GM12878 (cell line): Measurements from ENCODE around the gene COL19A1. TPM values are rescaled to one million over a fixed set of nuclear protein-coding genes. Genes with fewer than 3 reads are reported as not detected.

ENCODE experiments used
- EGR1 ChIP-seq, 2 experiments: IDR thresholded peaks; 1 replicate in 1 of 2; 2 replicates in 1 of 2; pipeline ENCODE4 v1.6.1; 2011 to 2012; ENCODE audit warnings: low read depth in 2 of 2, low read length in 2 of 2, borderline replicate concordance in 1 of 2, mild to moderate bottlenecking in 1 of 2, moderate library complexity in 1 of 2
- FOXM1 ChIP-seq: IDR thresholded peaks from 2 replicates; pipeline ENCODE4 v1.6.1; 2012; ENCODE audit warnings: low read depth, mild to moderate bottlenecking, inconsistent platforms, low read length, moderate library complexity
- HDAC6 ChIP-seq: fragments of 200-600 bp; sonication (generic); IDR thresholded peaks from one replicate; pipeline ENCODE4 v1.8.0; 2017; ENCODE audit warnings: antibody characterized with exemption; ENCODE audit not compliant: unreplicated experiment
- JUND ChIP-seq: IDR thresholded peaks from 2 replicates; pipeline ENCODE4 v1.6.1; 2012; ENCODE audit warnings: low read depth, mild to moderate bottlenecking, low read length, improper control_type of control experiment, moderate library complexity
- MEF2A ChIP-seq: IDR thresholded peaks from 2 replicates; pipeline ENCODE4 v1.6.1; 2011; ENCODE audit warnings: low read depth, mild to moderate bottlenecking, low read length, moderate library complexity; ENCODE audit not compliant: insufficient read depth
- NFXL1 ChIP-seq: fragments of 450-650 bp; IDR thresholded peaks from 2 replicates; pipeline ENCODE4 v1.6.1; 2017; ENCODE audit warnings: antibody characterized with exemption, mild to moderate bottlenecking, borderline replicate concordance
- POU2F2 ChIP-seq: IDR thresholded peaks from 3 replicates; pipeline ENCODE4 v1.6.1; 2011; ENCODE audit warnings: low read depth, mild to moderate bottlenecking, low read length, borderline replicate concordance
- RB1 ChIP-seq: fragments of 450-650 bp; formaldehyde crosslinking; IDR thresholded peaks from 2 replicates; pipeline ENCODE4 v1.6.1; 2017; ENCODE audit warnings: mild to moderate bottlenecking, borderline replicate concordance
- SMAD1 ChIP-seq: fragments of 450-650 bp; IDR thresholded peaks from 2 replicates; pipeline ENCODE4 v1.6.1; 2018; ENCODE audit warnings: mild to moderate bottlenecking, low read depth; ENCODE audit not compliant: partially characterized antibody
- YBX1 ChIP-seq: fragments of 450-650 bp; IDR thresholded peaks from 2 replicates; pipeline ENCODE4 v1.6.1; 2016; ENCODE audit warnings: antibody characterized with exemption
- ZNF384 ChIP-seq: IDR thresholded peaks from 2 replicates; pipeline ENCODE4 v1.6.1; 2012; ENCODE audit warnings: low read depth, mild to moderate bottlenecking, low read length, improper control_type of control experiment, borderline replicate concordance
- polyA plus RNA-seq, 11 experiments: library from polyadenylated mRNA; depleted of rRNA in 4 of 11; unstranded in 6 of 11; stranded (reverse) in 5 of 11; fragments of >200 nt; fragmentation: Nextera tagmentation in 4 of 11; fragmentation: Illumina TruSeq in 1 of 11; extraction: Ambion mirVana in 4 of 11; extraction: Trizol in 1 of 11; gene quantifications; 1 replicate in 1 of 11; 2 replicates in 10 of 11; pipeline versions ENCODE4 v1.2.1 to v1.2.3, GENCODE V29; 2011 to 2016; ENCODE audit warnings: inconsistent platforms in 2 of 11, missing spikeins in 2 of 11, low read depth in 1 of 11
- total RNA-seq, 4 experiments: library from RNA; depleted of rRNA in 3 of 4; stranded (reverse); fragments of >200 nt in 3 of 4; fragmentation: Illumina TruSeq in 1 of 4; extraction: Trizol in 1 of 4; gene quantifications; 2 replicates each; pipeline versions ENCODE4 v1.2.1 to v1.2.3, GENCODE V29; 2013 to 2021
- TF ChIP-seq, protein P1 (sequence below): fragments of 150-350 bp; IDR thresholded peaks from 2 replicates; pipeline ENCODE4 v1.6.1; 2014; ENCODE audit warnings: mild to moderate bottlenecking, low read depth, low read length
- TF ChIP-seq, protein P2 (sequence below): IDR thresholded peaks from 2 replicates; pipeline ENCODE4 v1.6.1; 2012; ENCODE audit warnings: low read depth, low read length, improper control_type of control experiment
- TF ChIP-seq, protein P3 (sequence below), 3 experiments: IDR thresholded peaks in 2 of 3; conservative IDR thresholded peaks in 1 of 3; 2 replicates each; pipeline ENCODE4 v1.5.1; 2011; ENCODE audit warnings: low read depth in 3 of 3, low read length in 3 of 3, mild to moderate bottlenecking in 3 of 3, control low read depth in 2 of 3, moderate library complexity in 2 of 3, inconsistent platforms in 1 of 3, mixed read lengths in 1 of 3; ENCODE audit not compliant: control insufficient read depth in 2 of 3, insufficient read depth in 1 of 3; ENCODE audit errors: extremely low read depth in 1 of 3
- TF ChIP-seq, protein P4 (sequence below): fragments of 450-650 bp; IDR thresholded peaks from 2 replicates; pipeline ENCODE4 v1.6.1; 2017; ENCODE audit warnings: antibody characterized with exemption, mild to moderate bottlenecking, moderate library complexity
- TF ChIP-seq, protein P5 (sequence below): fragments of 450-650 bp; IDR thresholded peaks from 2 replicates; pipeline ENCODE4 v1.6.1; 2018; ENCODE audit warnings: mild to moderate bottlenecking, low read depth, moderate library complexity; ENCODE audit not compliant: partially characterized antibody

Gene COL19A1
- total and polyA plus RNA-seq, 10 of the 15 experiments (the other 5 are each of a cell fraction or from before 2014, with no cell fraction given), result 1.1 to 13.5 (median 4.1) TPM

DNA sequence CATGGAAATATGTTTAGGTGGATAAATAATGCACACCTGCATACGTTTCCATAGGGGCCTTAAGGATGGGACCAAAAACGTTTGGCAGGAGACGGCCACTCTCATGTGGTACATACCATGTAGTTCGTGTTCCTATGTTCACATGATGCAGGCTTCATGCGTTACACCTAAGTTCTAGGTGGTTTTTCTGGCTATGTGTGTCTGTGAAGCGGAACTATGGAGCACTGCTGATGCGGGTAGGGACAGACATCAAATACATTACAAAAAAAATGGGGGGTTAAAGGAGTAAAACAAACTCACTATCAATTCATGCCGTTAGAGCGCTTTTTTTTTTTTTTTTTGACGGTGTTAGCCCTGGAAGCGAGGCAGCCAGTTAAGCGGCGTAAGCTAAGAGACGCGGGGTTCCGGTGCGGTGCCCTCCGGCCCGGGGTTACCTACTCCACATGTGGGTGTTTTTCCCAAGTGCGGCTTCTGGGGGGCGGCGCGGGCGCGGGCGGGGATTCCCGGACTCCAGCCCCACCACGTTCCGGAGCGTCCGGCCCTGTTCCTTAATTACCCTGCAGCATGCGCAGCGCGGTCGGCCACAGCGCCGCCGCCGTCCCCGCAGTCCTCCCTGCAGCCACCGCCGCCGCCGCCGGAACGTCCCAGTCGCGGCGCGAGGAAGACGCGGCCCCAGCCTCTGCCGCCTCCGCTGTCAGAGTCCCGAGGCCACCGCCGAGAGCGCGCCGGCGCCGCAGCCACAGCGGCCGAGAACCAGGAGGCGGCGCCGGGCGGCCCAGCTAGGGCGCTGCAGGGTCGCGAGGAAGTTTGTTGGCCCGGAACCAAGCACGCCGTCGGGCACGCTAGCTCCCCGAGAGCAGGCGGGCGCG is 648 bp downstream of the COL19A1 start (continued):
- TF ChIP-seq, protein P1, sequence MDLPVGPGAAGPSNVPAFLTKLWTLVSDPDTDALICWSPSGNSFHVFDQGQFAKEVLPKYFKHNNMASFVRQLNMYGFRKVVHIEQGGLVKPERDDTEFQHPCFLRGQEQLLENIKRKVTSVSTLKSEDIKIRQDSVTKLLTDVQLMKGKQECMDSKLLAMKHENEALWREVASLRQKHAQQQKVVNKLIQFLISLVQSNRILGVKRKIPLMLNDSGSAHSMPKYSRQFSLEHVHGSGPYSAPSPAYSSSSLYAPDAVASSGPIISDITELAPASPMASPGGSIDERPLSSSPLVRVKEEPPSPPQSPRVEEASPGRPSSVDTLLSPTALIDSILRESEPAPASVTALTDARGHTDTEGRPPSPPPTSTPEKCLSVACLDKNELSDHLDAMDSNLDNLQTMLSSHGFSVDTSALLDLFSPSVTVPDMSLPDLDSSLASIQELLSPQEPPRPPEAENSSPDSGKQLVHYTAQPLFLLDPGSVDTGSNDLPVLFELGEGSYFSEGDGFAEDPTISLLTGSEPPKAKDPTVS, result no peak
- TF ChIP-seq, protein P2, sequence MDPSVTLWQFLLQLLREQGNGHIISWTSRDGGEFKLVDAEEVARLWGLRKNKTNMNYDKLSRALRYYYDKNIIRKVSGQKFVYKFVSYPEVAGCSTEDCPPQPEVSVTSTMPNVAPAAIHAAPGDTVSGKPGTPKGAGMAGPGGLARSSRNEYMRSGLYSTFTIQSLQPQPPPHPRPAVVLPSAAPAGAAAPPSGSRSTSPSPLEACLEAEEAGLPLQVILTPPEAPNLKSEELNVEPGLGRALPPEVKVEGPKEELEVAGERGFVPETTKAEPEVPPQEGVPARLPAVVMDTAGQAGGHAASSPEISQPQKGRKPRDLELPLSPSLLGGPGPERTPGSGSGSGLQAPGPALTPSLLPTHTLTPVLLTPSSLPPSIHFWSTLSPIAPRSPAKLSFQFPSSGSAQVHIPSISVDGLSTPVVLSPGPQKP, result no peak
- TF ChIP-seq EGR1 (IDR thresholded peaks at IDR 0.05; ENCODE audit: borderline replicate concordance in 1 of 2, low read depth in 2 of 2, low read length in 2 of 2), result no peak; a peak in 1 of 3 replicates
- no peak for TF ChIP-seq YBX1
- TF ChIP-seq RB1, result peak; percentile 52; the same call in 1 of the 2 replicates
- TF ChIP-seq, protein P3, sequence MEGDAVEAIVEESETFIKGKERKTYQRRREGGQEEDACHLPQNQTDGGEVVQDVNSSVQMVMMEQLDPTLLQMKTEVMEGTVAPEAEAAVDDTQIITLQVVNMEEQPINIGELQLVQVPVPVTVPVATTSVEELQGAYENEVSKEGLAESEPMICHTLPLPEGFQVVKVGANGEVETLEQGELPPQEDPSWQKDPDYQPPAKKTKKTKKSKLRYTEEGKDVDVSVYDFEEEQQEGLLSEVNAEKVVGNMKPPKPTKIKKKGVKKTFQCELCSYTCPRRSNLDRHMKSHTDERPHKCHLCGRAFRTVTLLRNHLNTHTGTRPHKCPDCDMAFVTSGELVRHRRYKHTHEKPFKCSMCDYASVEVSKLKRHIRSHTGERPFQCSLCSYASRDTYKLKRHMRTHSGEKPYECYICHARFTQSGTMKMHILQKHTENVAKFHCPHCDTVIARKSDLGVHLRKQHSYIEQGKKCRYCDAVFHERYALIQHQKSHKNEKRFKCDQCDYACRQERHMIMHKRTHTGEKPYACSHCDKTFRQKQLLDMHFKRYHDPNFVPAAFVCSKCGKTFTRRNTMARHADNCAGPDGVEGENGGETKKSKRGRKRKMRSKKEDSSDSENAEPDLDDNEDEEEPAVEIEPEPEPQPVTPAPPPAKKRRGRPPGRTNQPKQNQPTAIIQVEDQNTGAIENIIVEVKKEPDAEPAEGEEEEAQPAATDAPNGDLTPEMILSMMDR (IDR thresholded peaks at IDR 0.05 in 2 of 3, conservative IDR thresholded peaks at IDR 0.05 in 1 of 3; ENCODE audit: control insufficient read depth in 2 of 3, extremely low read depth in 1 of 3, insufficient read depth in 1 of 3, low read depth in 3 of 3, low read length in 3 of 3), result peak; percentile 26 to 31 (median 27); a peak in 4 of 6 replicates
- 0 out of 2 replicates have a peak, but pooled peaks have one; percentile 49 for TF ChIP-seq MEF2A
- TF ChIP-seq HDAC6, result no peak
- peak; percentile 61; the same call in 1 of the 2 replicates for TF ChIP-seq ZNF384
- TF ChIP-seq, protein P4, sequence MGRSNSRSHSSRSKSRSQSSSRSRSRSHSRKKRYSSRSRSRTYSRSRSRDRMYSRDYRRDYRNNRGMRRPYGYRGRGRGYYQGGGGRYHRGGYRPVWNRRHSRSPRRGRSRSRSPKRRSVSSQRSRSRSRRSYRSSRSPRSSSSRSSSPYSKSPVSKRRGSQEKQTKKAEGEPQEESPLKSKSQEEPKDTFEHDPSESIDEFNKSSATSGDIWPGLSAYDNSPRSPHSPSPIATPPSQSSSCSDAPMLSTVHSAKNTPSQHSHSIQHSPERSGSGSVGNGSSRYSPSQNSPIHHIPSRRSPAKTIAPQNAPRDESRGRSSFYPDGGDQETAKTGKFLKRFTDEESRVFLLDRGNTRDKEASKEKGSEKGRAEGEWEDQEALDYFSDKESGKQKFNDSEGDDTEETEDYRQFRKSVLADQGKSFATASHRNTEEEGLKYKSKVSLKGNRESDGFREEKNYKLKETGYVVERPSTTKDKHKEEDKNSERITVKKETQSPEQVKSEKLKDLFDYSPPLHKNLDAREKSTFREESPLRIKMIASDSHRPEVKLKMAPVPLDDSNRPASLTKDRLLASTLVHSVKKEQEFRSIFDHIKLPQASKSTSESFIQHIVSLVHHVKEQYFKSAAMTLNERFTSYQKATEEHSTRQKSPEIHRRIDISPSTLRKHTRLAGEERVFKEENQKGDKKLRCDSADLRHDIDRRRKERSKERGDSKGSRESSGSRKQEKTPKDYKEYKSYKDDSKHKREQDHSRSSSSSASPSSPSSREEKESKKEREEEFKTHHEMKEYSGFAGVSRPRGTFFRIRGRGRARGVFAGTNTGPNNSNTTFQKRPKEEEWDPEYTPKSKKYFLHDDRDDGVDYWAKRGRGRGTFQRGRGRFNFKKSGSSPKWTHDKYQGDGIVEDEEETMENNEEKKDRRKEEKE, result no peak
- TF ChIP-seq, protein P5, sequence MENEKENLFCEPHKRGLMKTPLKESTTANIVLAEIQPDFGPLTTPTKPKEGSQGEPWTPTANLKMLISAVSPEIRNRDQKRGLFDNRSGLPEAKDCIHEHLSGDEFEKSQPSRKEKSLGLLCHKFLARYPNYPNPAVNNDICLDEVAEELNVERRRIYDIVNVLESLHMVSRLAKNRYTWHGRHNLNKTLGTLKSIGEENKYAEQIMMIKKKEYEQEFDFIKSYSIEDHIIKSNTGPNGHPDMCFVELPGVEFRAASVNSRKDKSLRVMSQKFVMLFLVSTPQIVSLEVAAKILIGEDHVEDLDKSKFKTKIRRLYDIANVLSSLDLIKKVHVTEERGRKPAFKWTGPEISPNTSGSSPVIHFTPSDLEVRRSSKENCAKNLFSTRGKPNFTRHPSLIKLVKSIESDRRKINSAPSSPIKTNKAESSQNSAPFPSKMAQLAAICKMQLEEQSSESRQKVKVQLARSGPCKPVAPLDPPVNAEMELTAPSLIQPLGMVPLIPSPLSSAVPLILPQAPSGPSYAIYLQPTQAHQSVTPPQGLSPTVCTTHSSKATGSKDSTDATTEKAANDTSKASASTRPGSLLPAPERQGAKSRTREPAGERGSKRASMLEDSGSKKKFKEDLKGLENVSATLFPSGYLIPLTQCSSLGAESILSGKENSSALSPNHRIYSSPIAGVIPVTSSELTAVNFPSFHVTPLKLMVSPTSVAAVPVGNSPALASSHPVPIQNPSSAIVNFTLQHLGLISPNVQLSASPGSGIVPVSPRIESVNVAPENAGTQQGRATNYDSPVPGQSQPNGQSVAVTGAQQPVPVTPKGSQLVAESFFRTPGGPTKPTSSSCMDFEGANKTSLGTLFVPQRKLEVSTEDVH, result no peak
- no peak for TF ChIP-seq FOXM1
- 0 out of 3 replicates have a peak, but pooled peaks have one; percentile 28 for TF ChIP-seq POU2F2
- TF ChIP-seq SMAD1, result no peak
- no peak for TF ChIP-seq JUND
- TF ChIP-seq NFXL1, result no peak
